Activated T-helper 17 cell treated with anti-CD3 and anti-CD28 coated beads, Interleukin-2, amount 50 U/mL, for 72 hours (primary cell): Measurements from ENCODE around the gene DCAF8. TPM values are rescaled to one million over a fixed set of nuclear protein-coding genes. Genes with fewer than 3 reads are reported as not detected.

Experiments used
- ATAC-seq: fragments of 150-1000 bp; cut with Tn5 transposase; replicated peaks from 2 replicates; pipeline ENCODE4 v1.10.0; 2021; ENCODE audit warnings: mild to moderate bottlenecking, moderate library complexity
- H3K27ac Mint-ChIP-seq: one replicate; pipeline ENCODE4 v1.8.0; 2022; ENCODE audit warnings: mixed read lengths
- H3K27me3 Mint-ChIP-seq: one replicate; pipeline ENCODE4 v1.8.0; 2022; ENCODE audit warnings: mixed read lengths
- H3K36me3 Mint-ChIP-seq: one replicate; pipeline ENCODE4 v1.8.0; 2022; ENCODE audit warnings: low read depth, mild to moderate bottlenecking, mixed read lengths
- H3K4me1 Mint-ChIP-seq: one replicate; pipeline ENCODE4 v1.8.0; 2022; ENCODE audit warnings: mixed read lengths
- H3K4me3 Mint-ChIP-seq: one replicate; pipeline ENCODE4 v1.8.0; 2022; ENCODE audit warnings: mild to moderate bottlenecking, mixed read lengths
- H3K9me3 Mint-ChIP-seq: one replicate; pipeline ENCODE4 v1.8.0; 2022; ENCODE audit warnings: mixed read lengths
- total RNA-seq, 2 donors: library from RNA; stranded (reverse); gene quantifications; one replicate each; pipeline ENCODE4 v1.2.3, GENCODE V29; 2022

DCAF8 gene
- total RNA-seq, 2 donors from 2014 or later, result 126 to 175 TPM

DNA sequence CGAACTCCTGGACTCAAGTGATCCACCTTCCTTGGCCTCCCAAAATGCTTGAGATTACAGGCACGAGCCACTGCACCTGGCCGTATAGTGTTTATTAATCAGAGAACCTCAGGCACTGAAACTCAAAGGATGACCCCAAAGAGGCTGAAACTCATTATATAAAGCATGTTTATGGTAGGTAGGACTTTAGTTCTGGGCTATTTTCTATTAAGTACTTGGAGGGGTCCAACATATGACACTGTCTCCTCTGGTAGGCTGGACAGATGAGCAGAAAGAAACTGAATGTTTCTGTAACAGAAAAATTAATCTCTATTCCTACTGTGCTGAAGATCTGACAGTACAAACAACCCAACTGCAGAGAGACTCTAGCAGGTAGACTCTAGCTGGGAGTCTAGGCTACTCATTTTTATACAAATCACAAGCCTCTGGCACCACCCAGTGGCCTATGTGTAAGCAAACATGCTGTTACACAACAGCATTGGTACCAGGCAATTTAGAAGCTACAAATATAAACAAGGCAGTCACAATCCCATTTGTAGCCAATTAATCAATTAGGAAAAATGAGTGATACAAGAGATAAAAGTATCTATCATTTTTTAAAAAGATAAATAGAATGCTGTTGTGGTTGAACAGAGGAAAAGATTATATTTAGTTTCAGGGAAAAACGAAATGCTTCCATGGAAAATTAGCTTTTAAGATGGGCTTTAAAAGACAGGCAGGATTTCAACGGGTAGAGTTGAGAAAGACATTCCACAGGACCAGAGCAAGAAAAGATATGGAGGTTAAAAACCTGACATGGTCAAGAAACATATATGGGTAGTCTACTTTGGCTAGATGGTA is 10.4 kb downstream of the DCAF8 start:
- Mint-ChIP-seq H3K4me1 (peaks cover under 1% of the 10 kb centered on the region), H3K27ac (peak overlapping the region; percentile 6), H3K9me3 (no peaks in the 10 kb centered on the region), H3K27me3 (no peaks in the 10 kb centered on the region), H3K36me3 (peaks cover 71% of the 10 kb centered on the region), H3K4me3 (no peak overlapping the region)
- ATAC-seq, result peak; percentile 81

DNA sequence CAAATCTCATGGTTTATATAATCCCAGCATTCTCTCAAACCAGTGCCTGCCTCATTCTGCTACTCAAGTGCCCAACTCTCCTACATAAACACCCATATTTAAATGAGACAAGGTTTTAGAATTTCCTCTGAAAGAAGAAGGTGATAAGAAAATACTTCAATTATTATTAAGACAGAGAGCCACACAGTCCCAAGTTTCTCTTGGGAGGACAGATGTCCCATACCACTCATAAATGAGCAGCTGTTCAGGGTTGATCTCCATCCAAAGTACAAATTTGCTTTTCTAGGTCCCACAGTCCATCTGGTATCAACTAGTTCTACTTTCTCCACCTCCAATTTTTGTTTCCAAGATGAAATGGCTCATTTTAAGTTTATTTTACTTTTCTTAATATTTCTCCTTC is 11.3 kb downstream of the DCAF8 start:
- Mint-ChIP-seq H3K4me1 (peaks cover 4% of the 10 kb centered on the region), H3K27ac (no peak overlapping the region), H3K36me3 (peaks cover 70% of the 10 kb centered on the region), H3K27me3 (no peaks in the 10 kb centered on the region), H3K9me3 (no peaks in the 10 kb centered on the region), H3K4me3 (no peak overlapping the region)
- ATAC-seq, result no peak

DNA sequence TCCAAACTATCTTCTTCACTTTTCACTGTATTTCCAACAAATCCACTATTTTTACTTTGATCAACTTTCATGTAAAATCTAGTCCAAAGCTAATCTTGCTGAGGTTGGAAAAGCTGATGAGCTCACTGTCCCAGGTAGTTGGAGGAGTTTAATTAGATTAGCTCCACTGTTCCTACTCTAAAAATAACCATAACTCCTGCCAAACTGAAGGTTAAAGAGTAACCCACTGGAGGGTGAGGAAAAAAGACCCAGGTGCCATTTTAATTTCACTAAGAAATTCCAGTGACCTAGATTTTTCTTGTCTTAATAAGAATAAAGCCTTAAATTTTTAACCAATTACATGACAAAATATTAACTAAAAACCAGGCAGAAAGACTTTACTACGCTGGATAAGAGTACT is 15.3 kb downstream of the DCAF8 start:
- H3K27me3 Mint-ChIP-seq, result no peaks in the 10 kb centered on the region
- peaks cover 10% of the 10 kb centered on the region for H3K4me1 Mint-ChIP-seq
- no peak overlapping the region for H3K4me3 Mint-ChIP-seq
- ATAC-seq, result no peak
- H3K36me3 Mint-ChIP-seq, result peaks cover 71% of the 10 kb centered on the region
- no peaks in the 10 kb centered on the region for H3K9me3 Mint-ChIP-seq
- H3K27ac Mint-ChIP-seq, result peak overlapping the region; percentile 17

DNA sequence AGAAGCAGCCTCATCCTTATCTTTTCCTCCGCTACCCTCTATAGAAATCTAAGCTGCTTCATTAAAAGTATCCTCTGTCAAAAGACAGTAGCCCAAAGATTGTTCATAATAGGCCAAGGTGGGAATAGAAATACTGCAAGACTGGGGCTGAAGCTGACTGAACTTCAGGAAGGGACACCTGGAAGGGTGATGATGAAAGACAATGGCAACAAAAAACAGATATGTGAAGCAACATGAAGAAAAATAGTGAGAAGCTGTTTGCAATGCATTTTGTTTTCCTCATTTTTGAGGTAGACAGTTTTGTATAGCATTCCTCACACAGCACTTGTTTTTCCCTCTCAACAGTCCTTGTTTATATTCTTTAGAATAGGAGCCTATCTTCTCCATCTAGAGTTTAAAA is 16.9 kb downstream of the DCAF8 start:
- H3K36me3 Mint-ChIP-seq, result peaks cover 71% of the 10 kb centered on the region
- peak overlapping the region; percentile 16 for H3K27ac Mint-ChIP-seq
- peaks cover 10% of the 10 kb centered on the region for H3K4me1 Mint-ChIP-seq
- H3K9me3 Mint-ChIP-seq, result no peaks in the 10 kb centered on the region
- no peak for ATAC-seq
- H3K27me3 Mint-ChIP-seq, result no peaks in the 10 kb centered on the region
- no peak overlapping the region for H3K4me3 Mint-ChIP-seq

DNA sequence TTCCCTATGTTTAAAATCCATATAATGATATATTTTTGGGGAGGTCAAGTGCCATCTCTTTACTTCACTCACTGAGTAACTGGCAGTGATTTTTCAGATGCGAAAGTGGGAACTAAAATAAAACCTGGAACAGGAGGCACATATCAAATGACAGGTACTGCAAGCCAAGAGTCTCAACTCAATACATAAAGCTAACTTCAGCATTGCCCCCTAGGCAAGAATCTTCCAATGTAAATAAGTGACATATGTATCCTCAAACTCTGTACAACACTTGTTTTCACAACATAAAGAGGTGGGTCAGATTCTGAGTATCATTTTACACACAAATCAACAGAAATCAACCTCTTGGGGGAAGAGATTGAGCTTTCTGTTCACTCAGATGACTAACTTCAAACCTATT is 18.1 kb downstream of the DCAF8 start:
- no peaks in the 10 kb centered on the region for H3K27me3 Mint-ChIP-seq
- H3K4me3 Mint-ChIP-seq, result no peak overlapping the region
- peaks cover 13% of the 10 kb centered on the region for H3K4me1 Mint-ChIP-seq
- no peak overlapping the region for H3K27ac Mint-ChIP-seq
- ATAC-seq, result no peak
- H3K36me3 Mint-ChIP-seq, result peaks cover 73% of the 10 kb centered on the region
- no peaks in the 10 kb centered on the region for H3K9me3 Mint-ChIP-seq

DNA sequence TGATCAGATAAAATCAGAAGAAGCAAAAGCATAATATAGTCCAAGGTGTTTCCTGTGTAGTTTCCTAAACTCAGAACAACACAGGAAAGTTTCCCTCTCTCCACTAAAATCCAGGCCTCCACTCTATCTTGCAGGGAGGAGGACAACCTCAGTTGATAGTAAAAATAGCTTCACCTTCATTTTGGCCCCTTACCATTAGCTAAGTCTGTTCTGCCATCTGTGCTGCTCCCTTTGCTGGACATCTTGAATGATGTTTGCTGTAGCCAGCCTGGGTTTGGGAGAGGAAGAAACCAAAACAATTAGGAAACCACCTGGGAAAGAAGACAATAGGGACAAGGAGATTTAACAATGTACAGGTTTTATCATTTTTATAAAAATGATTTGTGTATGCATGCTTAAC is 18.6 kb downstream of the DCAF8 start:
- Mint-ChIP-seq H3K27me3 (no peaks in the 10 kb centered on the region), H3K36me3 (peaks cover 77% of the 10 kb centered on the region), H3K4me1 (peaks cover 13% of the 10 kb centered on the region), H3K27ac (no peak overlapping the region), H3K9me3 (no peaks in the 10 kb centered on the region), H3K4me3 (no peak overlapping the region)
- no peak for ATAC-seq

DNA sequence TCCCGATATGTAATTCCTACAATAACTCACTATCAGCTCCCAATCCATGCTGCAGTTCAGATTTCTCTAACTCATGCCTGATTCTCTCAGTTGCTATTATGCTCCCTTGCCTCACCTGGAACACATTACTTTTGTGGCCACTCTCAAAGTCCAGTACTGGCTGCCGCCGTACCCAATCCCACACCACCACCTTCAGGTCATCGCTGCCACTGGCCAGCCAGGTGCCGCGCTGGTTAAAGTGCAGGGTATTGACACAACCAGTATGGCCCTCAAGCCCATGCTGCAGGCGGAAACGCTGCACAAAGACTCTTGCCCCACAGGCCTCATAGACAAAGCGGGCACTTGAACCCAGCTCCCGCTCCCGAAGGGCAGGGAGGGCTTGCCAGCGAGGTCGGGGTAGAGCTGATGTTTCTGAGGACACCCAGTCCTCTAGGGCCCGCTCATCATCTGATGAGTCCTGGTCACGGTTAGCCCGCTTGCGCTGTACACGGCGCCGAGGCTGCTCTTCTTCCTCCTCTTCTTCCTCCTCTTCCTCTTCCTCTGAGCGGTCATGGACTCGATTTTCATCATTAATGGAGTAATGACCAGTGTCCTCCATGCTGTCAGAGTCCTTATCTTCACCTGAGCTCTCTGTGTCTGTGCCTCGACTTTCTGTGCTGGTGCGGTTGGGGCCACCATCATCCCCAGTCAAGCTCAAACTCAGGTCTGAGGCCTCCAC is 22.6 kb downstream of the DCAF8 start:
- H3K4me3 Mint-ChIP-seq, result no peak overlapping the region
- H3K4me1 Mint-ChIP-seq, result peaks cover 4% of the 10 kb centered on the region

DNA sequence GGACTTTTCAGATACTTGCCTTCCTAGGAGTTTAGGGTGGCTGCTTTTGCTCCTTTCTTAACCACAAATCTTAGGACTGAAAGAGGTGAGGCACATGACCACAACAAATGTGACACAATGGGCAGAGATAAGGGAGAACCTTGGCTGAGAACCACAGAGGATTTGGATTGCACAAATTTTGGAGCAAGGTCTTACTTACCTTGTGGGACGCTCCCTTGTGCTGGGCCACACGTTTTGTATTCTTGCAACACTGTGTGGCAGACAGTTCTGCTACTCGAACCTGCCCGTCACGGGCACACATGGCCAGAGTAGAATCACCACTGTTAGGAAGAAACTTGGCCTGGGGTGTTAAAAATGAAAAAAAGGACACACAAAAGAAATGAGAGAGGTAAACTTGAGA is 23.9 kb downstream of the DCAF8 start:
- Mint-ChIP-seq H3K4me1 (peaks cover 12% of the 10 kb centered on the region), H3K36me3 (peaks cover 100% of the 10 kb centered on the region), H3K4me3 (no peak overlapping the region), H3K9me3 (no peaks in the 10 kb centered on the region), H3K27me3 (no peaks in the 10 kb centered on the region), H3K27ac (peak overlapping the region; percentile 73)
- ATAC-seq, result no peak

More for the DNA sequence above, 22.6 kb downstream of the DCAF8 start:
- H3K36me3 Mint-ChIP-seq, result peaks cover 100% of the 10 kb centered on the region
- no peaks in the 10 kb centered on the region for H3K9me3 Mint-ChIP-seq
- no peaks in the 10 kb centered on the region for H3K27me3 Mint-ChIP-seq
- peak overlapping the region; percentile 73 for H3K27ac Mint-ChIP-seq
- no peak for ATAC-seq

DNA sequence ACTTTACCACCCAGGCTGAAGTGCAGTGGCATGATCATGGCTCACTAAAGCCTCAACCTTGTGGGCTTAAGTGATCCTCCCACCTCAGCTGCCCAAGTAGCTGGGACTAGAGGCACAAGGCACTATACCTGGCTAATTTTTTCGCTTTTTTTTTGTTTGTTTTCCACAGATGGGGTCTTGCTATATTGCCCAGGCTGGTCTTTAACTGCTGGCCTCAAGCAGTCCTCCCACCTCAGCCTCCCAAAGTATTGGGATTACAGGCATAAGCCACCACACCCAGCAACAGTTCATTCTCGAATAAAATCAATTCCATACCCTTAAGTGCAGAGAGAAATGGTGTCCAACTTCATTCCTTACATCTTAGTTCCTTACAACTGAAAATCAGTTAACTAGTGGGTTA is 24.8 kb downstream of the DCAF8 start:
- H3K27me3 Mint-ChIP-seq, result no peaks in the 10 kb centered on the region
- H3K9me3 Mint-ChIP-seq, result no peaks in the 10 kb centered on the region
- H3K4me1 Mint-ChIP-seq, result peaks cover 12% of the 10 kb centered on the region
- no peak overlapping the region for H3K4me3 Mint-ChIP-seq
- no peak overlapping the region for H3K27ac Mint-ChIP-seq
- H3K36me3 Mint-ChIP-seq, result peaks cover 100% of the 10 kb centered on the region
- ATAC-seq, result no peak

GRCh38 chr1:160236806-160237205 is 25.5 kb downstream of the DCAF8 start:
- Mint-ChIP-seq H3K4me1 (peaks cover 12% of the 10 kb centered on the region), H3K36me3 (peaks cover 100% of the 10 kb centered on the region), H3K27ac (peak overlapping the region; percentile 44), H3K27me3 (no peaks in the 10 kb centered on the region), H3K4me3 (no peak overlapping the region), H3K9me3 (no peaks in the 10 kb centered on the region)
- ATAC-seq, result no peak

DNA sequence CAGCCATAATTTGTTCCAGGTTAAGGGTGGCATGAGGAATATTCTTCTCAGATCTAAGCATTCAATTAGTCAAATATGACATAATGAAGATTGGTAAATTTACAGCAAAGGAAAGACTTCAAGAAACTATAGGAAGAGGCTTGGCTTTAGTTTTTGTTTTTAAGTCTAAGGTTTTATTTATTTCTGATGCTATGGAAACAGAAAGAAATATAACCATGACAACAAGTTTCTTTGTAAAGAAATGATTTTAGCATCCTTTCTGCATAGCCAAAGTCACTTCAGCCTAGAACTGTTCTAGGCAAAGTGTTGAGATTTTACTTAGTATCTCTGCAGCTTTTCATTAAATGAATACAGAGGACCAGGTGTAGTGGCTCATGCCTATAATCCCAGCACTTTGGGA is 29.4 kb downstream of the DCAF8 start:
- no peak for ATAC-seq
- no peaks in the 10 kb centered on the region for H3K27me3 Mint-ChIP-seq
- H3K36me3 Mint-ChIP-seq, result peaks cover 100% of the 10 kb centered on the region
- peak overlapping the region; percentile 16 for H3K27ac Mint-ChIP-seq
- H3K9me3 Mint-ChIP-seq, result no peaks in the 10 kb centered on the region
- H3K4me1 Mint-ChIP-seq, result peaks cover 9% of the 10 kb centered on the region
- H3K4me3 Mint-ChIP-seq, result no peak overlapping the region

- H3K9me3 Mint-ChIP-seq, result no peaks in the 10 kb centered on the region
- no peaks in the 10 kb centered on the region for H3K27me3 Mint-ChIP-seq
- ATAC-seq, result no peak
- H3K27ac Mint-ChIP-seq, result no peak overlapping the region
- peaks cover 56% of the 10 kb centered on the region for H3K36me3 Mint-ChIP-seq
- no peaks in the 10 kb centered on the region for H3K4me1 Mint-ChIP-seq
- no peak overlapping the region for H3K4me3 Mint-ChIP-seq
Measured at GRCh38 chr1:160228431-160228830, 33.9 kb downstream of the DCAF8 start.

DNA sequence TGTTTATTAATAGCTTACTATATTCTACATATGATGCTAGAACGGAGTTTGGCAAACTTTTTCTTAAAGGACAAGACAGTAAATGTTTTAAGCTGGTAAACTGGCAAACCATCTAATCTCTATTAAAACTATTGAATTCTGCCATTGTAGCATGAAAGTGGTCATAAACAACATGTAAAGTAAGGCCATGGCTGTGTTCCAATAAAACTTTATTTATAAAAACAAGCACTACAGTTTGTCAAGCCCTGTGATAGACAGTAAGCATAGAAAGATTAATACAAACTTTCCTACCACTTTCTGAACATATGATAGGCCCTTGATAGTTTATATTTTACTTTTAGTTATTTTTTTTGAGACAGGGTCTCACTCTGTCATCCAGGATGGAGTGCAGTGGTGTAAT is 34.8 kb downstream of the DCAF8 start:
- Mint-ChIP-seq H3K4me3 (no peak overlapping the region), H3K36me3 (peaks cover 47% of the 10 kb centered on the region), H3K27me3 (no peaks in the 10 kb centered on the region), H3K9me3 (no peaks in the 10 kb centered on the region), H3K27ac (no peak overlapping the region), H3K4me1 (no peaks in the 10 kb centered on the region)
- ATAC-seq, result no peak

DNA sequence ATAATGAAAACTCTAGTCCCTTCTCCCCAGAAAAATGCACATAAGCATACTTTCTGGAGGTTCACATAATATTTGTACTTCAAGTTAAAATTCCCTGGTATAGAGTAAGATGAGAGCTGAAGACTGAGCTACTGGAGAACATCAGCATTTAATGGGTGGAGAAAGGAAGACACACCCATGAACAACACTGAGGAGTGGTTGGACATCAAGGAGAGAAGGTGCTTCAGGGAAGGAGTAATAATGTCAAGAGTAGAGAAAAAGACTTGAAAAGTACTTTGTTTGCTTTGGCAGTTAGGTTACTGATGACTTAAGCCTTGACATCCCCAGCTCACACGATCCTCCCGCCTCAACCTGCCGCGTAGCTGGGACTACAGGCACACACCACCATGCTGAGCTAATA is 35.3 kb downstream of the DCAF8 start:
- no peak overlapping the region for H3K27ac Mint-ChIP-seq
- H3K9me3 Mint-ChIP-seq, result no peaks in the 10 kb centered on the region
- H3K4me3 Mint-ChIP-seq, result no peak overlapping the region
- no peak for ATAC-seq
- peaks cover 42% of the 10 kb centered on the region for H3K36me3 Mint-ChIP-seq
- H3K4me1 Mint-ChIP-seq, result no peaks in the 10 kb centered on the region
- no peaks in the 10 kb centered on the region for H3K27me3 Mint-ChIP-seq

DNA sequence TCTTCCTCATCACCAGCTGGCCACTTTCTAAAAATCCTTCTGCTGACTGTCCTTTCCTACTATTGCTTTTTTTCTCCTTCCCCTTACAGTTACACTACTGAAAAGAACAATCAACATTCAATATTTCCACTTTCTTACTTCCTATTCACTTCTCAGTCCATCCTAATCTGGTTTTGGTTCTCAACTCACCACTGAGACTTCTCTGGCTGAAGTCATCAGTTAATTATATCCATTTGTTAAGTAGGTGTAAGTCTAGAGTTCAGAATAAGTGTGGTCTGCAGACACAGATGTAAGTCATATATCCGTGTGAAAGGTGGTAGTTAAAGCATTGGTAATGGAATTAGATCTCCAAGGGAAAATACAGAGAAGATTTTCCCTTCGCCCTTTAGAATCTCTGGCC is 35.7 kb downstream of the DCAF8 start:
- H3K4me3 Mint-ChIP-seq, result no peak overlapping the region
- peak; percentile 29 for ATAC-seq
- no peaks in the 10 kb centered on the region for H3K9me3 Mint-ChIP-seq

More for the DNA sequence above, 35.7 kb downstream of the DCAF8 start:
- no peak overlapping the region for H3K27ac Mint-ChIP-seq
- no peaks in the 10 kb centered on the region for H3K27me3 Mint-ChIP-seq
- H3K36me3 Mint-ChIP-seq, result peaks cover 37% of the 10 kb centered on the region
- no peaks in the 10 kb centered on the region for H3K4me1 Mint-ChIP-seq
